Fibroblast of peridontal ligament (primary cell): Measurements from ENCODE around the gene CAPG.
"Not testable (repeated sequence)": the region's sequence is repeated elsewhere in the genome, so short reads cannot be mapped to it uniquely, and the experiment has no call there.

ENCODE experiments used
- DNase-seq: peaks from one replicate; pipeline ENCODE4 v3.0.0-alpha.2; 2010; ENCODE audit errors: extremely low read depth

The CAPG gene

GRCh38 chr2:85420536-85421259 lies 10.5 kb upstream of the CAPG start:
- peak; percentile 78 for DNase-seq

- no peak for DNase-seq
Observed at GRCh38 chr2:85419009-85419675, 9.0 kb upstream of the CAPG start.

DNA sequence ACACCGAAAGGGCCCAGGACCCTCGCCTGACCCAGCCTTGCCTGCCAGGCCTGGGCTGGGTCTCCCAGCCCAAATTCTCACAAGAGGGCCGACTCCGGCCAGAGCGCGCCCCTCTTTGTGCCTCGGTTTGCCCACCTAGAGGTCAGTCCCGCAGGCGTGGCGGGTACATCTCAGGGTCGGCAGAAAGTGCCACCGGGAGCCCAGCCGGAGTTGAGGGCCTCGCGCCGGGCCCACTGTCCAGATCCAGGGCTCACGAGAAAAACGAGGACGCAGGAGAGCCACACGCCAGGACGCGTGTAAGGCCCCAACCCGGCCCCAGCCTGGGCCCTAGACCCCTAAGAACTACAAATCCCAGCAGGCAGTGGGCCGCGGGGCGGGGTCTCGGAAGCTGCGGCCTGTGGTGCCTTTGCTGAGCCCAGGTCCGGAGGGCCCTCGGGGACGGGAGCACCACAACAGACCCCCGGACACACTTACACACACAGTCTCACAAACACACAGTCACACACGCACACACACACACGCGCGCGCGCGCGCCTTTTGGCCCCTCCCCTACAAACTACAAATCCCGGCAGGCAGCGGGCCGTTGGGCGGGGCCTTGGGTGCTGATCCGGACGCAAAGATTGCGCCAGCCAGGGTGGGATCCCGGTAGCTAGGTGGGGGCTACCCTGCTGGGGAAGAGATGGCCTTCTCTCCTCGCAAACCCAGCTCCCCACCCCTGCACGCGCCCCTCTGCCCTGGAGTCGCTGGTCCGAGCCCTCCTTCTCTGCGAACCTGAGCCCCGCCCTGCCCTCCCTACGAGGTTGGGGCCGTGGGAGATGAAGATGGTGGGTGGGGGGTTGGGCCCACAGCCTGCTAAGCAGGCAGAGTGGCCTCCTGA lies 8.2 kb upstream of the CAPG start, which contains the start of gene SH2D6:
Gene SH2D6, plus strand, starts transcription at position 583 of the 877 bp plus-strand sequence. CDS start 10,752 bp downstream, outside the sequence.
- peak; percentile 76 for DNase-seq

- DNase-seq, result no peak
Observed at GRCh38 chr2:85415980-85416650, 5.9 kb upstream of the CAPG start.

DNA sequence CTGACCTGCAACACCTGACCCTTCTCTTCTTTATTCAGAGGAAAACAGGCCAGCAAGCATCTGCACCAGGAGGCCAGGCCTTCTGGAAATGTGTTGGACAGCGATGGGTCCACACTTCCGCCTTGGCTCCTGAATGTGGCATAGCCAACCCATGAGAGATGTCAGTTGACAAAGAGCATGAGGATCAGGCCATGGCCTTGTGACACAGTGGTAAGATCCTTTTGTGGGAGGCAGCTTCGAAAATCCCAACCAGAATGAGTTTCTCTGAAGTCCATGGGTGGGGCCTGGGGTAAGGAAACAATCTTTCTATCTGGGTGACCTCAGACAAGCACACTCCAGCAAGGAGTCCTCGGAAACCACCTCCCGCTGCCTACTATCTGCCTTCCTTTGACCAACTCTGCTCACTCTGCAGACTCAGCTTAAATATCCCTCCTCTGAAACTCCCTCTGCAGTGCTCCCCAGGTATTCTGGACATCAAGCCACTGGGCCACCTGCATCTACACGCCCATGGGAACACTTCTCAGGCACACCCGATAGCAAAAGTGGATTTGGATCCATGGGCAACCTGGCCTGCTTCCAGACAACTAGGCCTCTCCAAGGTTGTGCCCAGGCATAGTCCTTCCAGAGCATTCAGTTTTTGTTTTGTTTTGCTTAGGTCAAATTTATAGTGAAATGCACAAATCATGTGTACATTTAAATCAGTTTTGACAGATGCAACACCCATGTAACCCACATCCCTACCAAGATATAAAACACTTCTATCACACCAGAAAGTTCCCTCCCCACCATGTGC lies 4.8 kb upstream of the CAPG start:
- DNase-seq, result no peak

DNA sequence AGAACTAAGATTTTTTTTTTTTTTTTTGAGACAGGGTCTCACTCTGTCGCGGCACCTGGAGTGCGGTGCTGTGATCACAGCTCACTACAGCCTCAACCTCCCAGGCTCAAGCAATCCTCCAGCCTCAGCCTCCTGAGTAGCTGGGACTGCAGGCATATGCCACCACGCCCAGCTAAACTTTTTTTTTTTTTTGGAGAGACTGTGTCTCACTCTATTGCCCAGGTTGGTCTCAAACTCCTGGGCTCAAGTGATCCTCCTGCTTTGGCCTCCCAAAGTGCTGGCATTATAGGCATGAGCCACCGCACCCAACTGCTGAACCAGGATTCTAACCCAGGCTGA lies 4.2 kb upstream of the CAPG start:
- DNase-seq, result not testable (repeated sequence)

- DNase-seq, result peak; percentile 57
Observed at GRCh38 chr2:85413592-85414420, 3.6 kb upstream of the CAPG start.

- no peak for DNase-seq
Observed at GRCh38 chr2:85411405-85411748, 1.2 kb upstream of the CAPG start.

- no peak for DNase-seq
Observed at GRCh38 chr2:85410584-85411404, 628 bp upstream of the CAPG start.

DNA sequence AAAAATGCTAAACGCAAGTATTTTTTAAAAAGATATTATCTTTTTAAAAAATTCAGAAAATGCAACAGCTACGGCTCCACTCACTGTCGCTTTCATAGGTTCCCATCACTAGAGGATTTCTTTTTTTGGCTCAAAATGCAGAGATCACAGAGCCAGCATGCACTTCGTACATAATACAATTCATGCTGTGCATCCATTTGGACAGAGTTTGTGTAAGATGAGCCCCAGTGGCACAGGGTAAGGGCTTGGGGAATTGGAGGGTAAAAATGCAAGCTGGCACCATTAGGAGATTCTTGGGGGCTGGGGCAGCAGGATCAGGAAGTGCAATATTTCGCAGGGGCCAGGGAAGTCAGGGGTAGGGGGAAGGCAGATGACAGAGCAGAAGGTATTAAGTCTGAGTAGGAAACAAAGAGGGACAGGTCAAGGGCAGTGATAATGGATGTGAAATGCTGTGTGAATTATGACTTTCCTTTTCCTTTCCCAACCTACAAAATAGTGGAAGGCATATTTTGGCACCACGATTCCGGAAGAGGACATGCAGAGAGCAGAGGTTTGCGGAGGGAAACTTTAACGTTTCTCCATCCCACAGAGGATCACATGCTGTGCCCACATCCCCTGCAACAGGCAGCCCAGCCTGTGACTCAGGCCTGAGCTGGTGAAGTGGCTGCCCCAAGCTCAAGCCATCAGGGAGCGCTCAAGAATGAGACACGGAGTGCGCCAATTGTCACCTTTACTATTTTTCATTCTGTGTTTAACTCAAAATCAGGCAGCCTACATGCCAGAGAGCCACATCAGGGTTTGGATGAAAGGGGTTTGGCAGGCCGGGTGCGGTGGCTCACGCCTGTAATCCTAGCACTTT lies 4.7 kb downstream of the CAPG start:
- DNase-seq, result peak; percentile 53

DNA sequence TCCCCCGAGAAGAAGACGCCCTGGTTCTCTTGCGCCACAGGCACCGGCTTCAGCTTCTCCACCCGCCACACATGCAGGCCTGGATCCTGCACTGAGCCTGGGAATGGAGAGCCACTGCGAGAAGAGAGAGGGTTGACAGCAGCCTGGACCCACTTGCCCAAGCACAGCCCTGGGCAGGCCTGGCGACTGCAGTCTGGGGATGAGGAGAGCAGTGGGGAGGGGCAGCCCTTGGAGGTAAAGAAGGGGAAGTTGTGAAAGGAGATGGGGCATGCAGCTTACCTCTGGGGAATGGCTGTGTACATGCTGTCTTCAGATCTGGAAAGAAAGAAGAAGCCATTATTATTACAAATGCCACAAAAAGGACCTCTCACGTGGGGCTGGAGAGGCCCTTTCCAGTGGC lies 8.3 kb downstream of the CAPG start:
- no peak for DNase-seq

DNA sequence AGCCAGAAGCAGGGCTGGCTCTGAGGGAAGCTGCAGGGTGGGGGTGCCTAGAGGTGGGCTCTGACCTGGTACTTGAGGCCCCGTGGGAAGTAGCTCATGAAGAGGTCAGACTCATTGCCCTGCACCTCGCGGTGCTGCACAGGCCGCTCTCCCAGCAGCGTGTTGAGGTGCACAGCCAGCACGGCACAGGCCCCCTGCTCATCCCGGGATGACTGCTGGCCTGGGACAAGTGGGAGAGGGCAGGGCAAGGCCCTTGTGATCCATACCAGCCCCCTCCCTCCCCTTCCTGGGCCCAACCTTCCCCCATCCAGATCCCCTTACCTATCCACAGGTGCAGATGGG lies 8.7 kb downstream of the CAPG start:
- no peak for DNase-seq

DNA sequence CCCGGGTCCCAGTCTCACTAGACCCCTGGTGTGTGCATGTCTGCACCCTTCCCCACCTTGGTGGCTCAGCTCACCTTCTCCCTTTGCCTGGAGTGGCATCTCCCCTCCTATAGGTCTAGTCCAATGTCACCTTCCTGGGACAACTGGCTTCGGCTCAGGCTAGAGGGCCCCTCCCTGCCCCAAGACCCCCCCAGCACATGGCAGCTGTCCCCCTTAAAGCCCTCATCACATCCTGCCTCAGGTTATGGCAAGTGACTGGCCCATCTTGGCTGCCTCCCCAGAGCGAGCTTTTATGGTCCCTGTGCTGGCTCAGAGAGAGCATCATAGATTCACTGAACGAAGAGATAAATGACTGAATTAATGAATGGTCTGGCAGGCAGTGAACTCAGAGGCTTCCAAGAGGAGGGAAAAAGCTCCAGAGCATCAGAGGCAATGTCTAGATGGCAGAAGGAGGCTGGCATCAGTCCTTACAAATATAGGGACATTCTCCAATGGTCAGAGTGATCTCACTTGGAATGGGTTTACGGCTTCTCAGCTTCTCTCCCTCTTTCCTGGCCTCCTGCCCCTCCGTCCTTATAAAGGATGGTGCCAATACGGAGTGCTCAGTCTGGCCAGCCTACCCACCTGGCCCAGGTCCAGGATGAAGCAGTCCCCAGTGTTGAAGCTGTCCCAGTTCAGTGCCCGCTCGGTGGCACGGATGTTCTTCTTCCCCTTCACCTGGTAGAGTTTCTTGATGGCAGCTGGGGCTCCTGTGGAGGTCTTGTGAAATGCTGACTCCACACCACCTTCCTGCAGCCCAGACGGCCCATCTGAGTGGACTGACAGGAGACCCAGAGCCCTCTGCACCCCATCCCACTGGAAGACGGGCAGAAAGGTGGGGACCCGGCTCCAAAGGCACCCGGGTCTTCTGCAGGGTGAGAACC lies 9.4 kb downstream of the CAPG start:
- no peak for DNase-seq

GRCh38 chr2:85400023-85400422 lies 10.1 kb downstream of the CAPG start:
- DNase-seq, result no peak

DNA sequence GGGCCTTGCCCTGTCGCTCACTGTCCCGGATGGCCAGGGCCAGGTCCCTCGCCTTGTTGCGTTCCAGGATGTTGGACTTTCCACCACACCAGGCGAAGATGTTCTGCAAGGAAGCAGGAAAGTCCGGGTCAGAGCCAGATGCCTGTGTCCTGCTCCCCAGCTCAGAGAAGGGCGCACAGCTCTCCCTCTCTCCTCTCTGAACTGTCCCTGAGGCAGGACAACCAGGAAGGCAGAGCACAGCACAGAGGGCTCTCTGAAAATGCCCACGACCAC lies 11.0 kb downstream of the CAPG start:
- no peak for DNase-seq

GRCh38 chr2:85398426-85399182 lies 11.6 kb downstream of the CAPG start:
- no peak for DNase-seq

DNA sequence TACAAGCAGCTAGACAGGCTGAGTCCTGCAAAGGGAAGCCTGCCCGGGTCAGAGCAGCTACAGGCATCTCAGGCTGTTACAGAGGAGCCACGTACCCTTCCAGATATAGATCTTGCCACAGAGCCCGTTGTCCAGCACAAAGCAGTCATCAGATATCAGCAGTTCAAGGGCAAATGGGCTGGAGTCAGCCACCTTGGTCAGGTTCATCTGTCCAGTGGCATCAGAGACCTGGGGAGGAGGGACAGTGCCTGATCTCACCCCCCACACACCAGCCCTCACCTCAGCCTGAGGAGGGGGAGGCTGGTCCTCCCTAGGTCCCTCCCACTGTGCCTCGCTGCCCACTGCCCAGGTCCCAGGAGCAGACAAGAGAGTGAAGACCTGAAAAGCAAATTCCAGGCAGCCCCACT lies 12.2 kb downstream of the CAPG start:
- no peak for DNase-seq
